HEK293 (cell line): ENCODE results near the gene HOXA6.

ENCODE experiments used
- CTCF ChIA-PET: fragments of 350-600 bp; formaldehyde crosslinking; extraction: SDS; loops from one replicate; lab custom pipeline; 2021; ENCODE audit warnings: antibody characterized with exemption; lab: Yijun Ruan, JAX
- POLR2A ChIA-PET: fragments of 300-600 bp; formaldehyde crosslinking; extraction: SDS; loops from one replicate; lab custom pipeline; 2020; ENCODE audit warnings: antibody characterized with exemption, inconsistent platforms; lab: Yijun Ruan, JAX
- H3K27ac ChIP-seq: fragments of 200-500 bp; sonication (Bioruptor generic); 2 replicates; pipeline ENCODE4 v1.5.1; 2014; ENCODE audit warnings: low read depth, low read length, control low read depth, inconsistent platforms; ENCODE audit errors: extremely low read depth
- H3K36me3 ChIP-seq, 2 experiments: fragments of 200-500 bp in 1 of 2; sonication (Bioruptor generic) in 1 of 2; 1 replicate in 1 of 2; 2 replicates in 1 of 2; pipeline ENCODE4 v1.5.1; 2014 to 2017; ENCODE audit warnings: inconsistent platforms in 2 of 2, low read length in 2 of 2; ENCODE audit not compliant: control insufficient read depth in 2 of 2, insufficient read depth in 1 of 2
- H3K4me1 ChIP-seq: fragments of 200-500 bp; sonication (Bioruptor generic); 2 replicates; pipeline ENCODE4 v1.5.1; 2014; ENCODE audit warnings: mild to moderate bottlenecking, low read length, inconsistent platforms; ENCODE audit not compliant: control insufficient read depth, insufficient read depth
- H3K4me3 ChIP-seq: 2 replicates; pipeline ENCODE4 v1.5.1; 2011; ENCODE audit warnings: low read depth, mild to moderate bottlenecking, control low read depth, low read length, moderate library complexity
- H3K9me3 ChIP-seq: fragments of 200-500 bp; sonication (Bioruptor generic); 2 replicates; pipeline ENCODE4 v1.5.1; 2014; ENCODE audit warnings: low read depth, low read length, inconsistent platforms; ENCODE audit not compliant: control insufficient read depth, insufficient read depth
- FEZF1 ChIP-seq: fragments of 450-650 bp; formaldehyde crosslinking; IDR thresholded peaks from 2 replicates; pipeline ENCODE4 v1.5.1; 2016; ENCODE audit warnings: missing biosample characterization, missing genetic modification characterization
- GLIS1 ChIP-seq: fragments of 450-650 bp; formaldehyde crosslinking; IDR thresholded peaks from 2 replicates; pipeline ENCODE4 v1.5.1; 2016; ENCODE audit warnings: missing biosample characterization, missing genetic modification characterization
- GLIS2 ChIP-seq: fragments of 450-650 bp; formaldehyde crosslinking; IDR thresholded peaks from 2 replicates; pipeline ENCODE4 v1.5.1; 2016; ENCODE audit warnings: missing biosample characterization, missing genetic modification characterization
- HOXC10 ChIP-seq: sonication (generic); formaldehyde crosslinking; IDR thresholded peaks from 2 replicates; pipeline ENCODE4 v1.8.1; 2023; ENCODE audit warnings: mild to moderate bottlenecking, missing genetic modification reagents
- HOXD13 ChIP-seq: sonication (generic); formaldehyde crosslinking; IDR thresholded peaks from 2 replicates; pipeline ENCODE4 v1.8.0; 2022; ENCODE audit warnings: missing genetic modification reagents, borderline replicate concordance
- KLF17 ChIP-seq: fragments of 450-650 bp; formaldehyde crosslinking; IDR thresholded peaks from 2 replicates; pipeline ENCODE4 v1.5.1; 2016; ENCODE audit warnings: missing biosample characterization, missing genetic modification characterization
- SCRT1 ChIP-seq: fragments of 450-650 bp; formaldehyde crosslinking; IDR thresholded peaks from 2 replicates; pipeline ENCODE4 v1.5.1; 2016; ENCODE audit warnings: missing biosample characterization, missing genetic modification characterization, borderline replicate concordance
- SCRT2 ChIP-seq: fragments of 450-650 bp; formaldehyde crosslinking; IDR thresholded peaks from 2 replicates; pipeline ENCODE4 v1.5.1; 2016; ENCODE audit warnings: missing biosample characterization, missing genetic modification characterization
- SP2 ChIP-seq: fragments of 450-650 bp; formaldehyde crosslinking; IDR thresholded peaks from 2 replicates; pipeline ENCODE4 v1.5.1; 2016; ENCODE audit warnings: missing biosample characterization, missing genetic modification characterization
- ZBTB7A ChIP-seq: fragments of 450-650 bp; formaldehyde crosslinking; IDR thresholded peaks from 2 replicates; pipeline ENCODE4 v1.5.1; 2016; ENCODE audit warnings: low read depth, missing biosample characterization, missing genetic modification characterization
- ZBTB8A ChIP-seq: fragments of 450-650 bp; formaldehyde crosslinking; IDR thresholded peaks from 2 replicates; pipeline ENCODE4 v1.5.1; 2016; ENCODE audit warnings: missing biosample characterization, missing genetic modification characterization
- ZEB2 ChIP-seq: fragments of 450-650 bp; formaldehyde crosslinking; IDR thresholded peaks from 2 replicates; pipeline ENCODE4 v1.5.1; 2016; ENCODE audit warnings: missing biosample characterization, missing genetic modification characterization
- ZFP37 ChIP-seq: fragments of 450-650 bp; formaldehyde crosslinking; IDR thresholded peaks from 2 replicates; pipeline ENCODE4 v1.5.1; 2016; ENCODE audit warnings: missing biosample characterization, missing genetic modification characterization
- ZNF18 ChIP-seq: fragments of 450-650 bp; formaldehyde crosslinking; IDR thresholded peaks from 2 replicates; pipeline ENCODE4 v1.5.1; 2016; ENCODE audit warnings: missing biosample characterization, missing genetic modification characterization
- ZNF266 ChIP-seq: fragments of 450-650 bp; formaldehyde crosslinking; IDR thresholded peaks from 2 replicates; pipeline ENCODE4 v1.5.1; 2016; ENCODE audit warnings: missing biosample characterization, missing genetic modification characterization, low read depth
- ZNF292 ChIP-seq: fragments of 450-650 bp; formaldehyde crosslinking; IDR thresholded peaks from 2 replicates; pipeline ENCODE4 v1.5.1; 2016; ENCODE audit warnings: low read depth, missing biosample characterization, missing genetic modification characterization, borderline replicate concordance
- ZNF341 ChIP-seq: fragments of 450-650 bp; formaldehyde crosslinking; IDR thresholded peaks from 2 replicates; pipeline ENCODE4; 2016; ENCODE audit warnings: low read depth, missing biosample characterization, missing genetic modification characterization
- ZNF354C ChIP-seq: fragments of 450-650 bp; formaldehyde crosslinking; IDR thresholded peaks from 2 replicates; pipeline ENCODE4 v1.5.1; 2016; ENCODE audit warnings: missing biosample characterization, missing genetic modification characterization, low read depth, borderline replicate concordance
- ZNF416 ChIP-seq: fragments of 450-650 bp; formaldehyde crosslinking; IDR thresholded peaks from 2 replicates; pipeline ENCODE4 v1.5.1; 2016; ENCODE audit warnings: missing biosample characterization, missing genetic modification characterization
- ZNF549 ChIP-seq: fragments of 450-650 bp; IDR thresholded peaks from 2 replicates; pipeline ENCODE4 v1.5.1; 2018; ENCODE audit warnings: missing biosample characterization, missing genetic modification characterization, mild to moderate bottlenecking, inconsistent platforms, moderate library complexity
- ZNF623 ChIP-seq: fragments of 450-650 bp; formaldehyde crosslinking; IDR thresholded peaks from 2 replicates; pipeline ENCODE4 v1.5.1; 2016; ENCODE audit warnings: missing biosample characterization, missing genetic modification characterization
- ZNF629 ChIP-seq: fragments of 450-650 bp; formaldehyde crosslinking; IDR thresholded peaks from 2 replicates; pipeline ENCODE4 v1.5.1; 2017; ENCODE audit warnings: missing biosample characterization, missing genetic modification characterization
- ZNF654 ChIP-seq: fragments of 450-650 bp; formaldehyde crosslinking; IDR thresholded peaks from 2 replicates; pipeline ENCODE4 v1.5.1; 2016; ENCODE audit warnings: low read depth, missing biosample characterization, missing genetic modification characterization
- ZNF843 ChIP-seq: fragments of 450-650 bp; formaldehyde crosslinking; IDR thresholded peaks from 2 replicates; pipeline ENCODE4 v1.5.1; 2016; ENCODE audit warnings: missing biosample characterization, missing genetic modification characterization
- TF ChIP-seq, protein P1 (sequence below): fragments of 450-650 bp; IDR thresholded peaks from 2 replicates; pipeline ENCODE4 v1.5.1; 2018; ENCODE audit warnings: missing biosample characterization, missing genetic modification characterization

Gene HOXA6

GRCh38 chr7:27143023-27143949, 4.3 kb downstream of the HOXA6 start, which contains the start of gene HOXA5 (continued):
- TF ChIP-seq KLF17 (tag by site-specific recombination), result peak; percentile 71
- no peak for TF ChIP-seq ZNF654
- no peak for TF ChIP-seq ZNF623 (tag by site-specific recombination)
- TF ChIP-seq ZNF629 (tag by site-specific recombination), result peak; percentile 88
- no peak; the same call in 1 of the 2 replicates for TF ChIP-seq ZBTB7A (tag by site-specific recombination)
- TF ChIP-seq ZNF549 (tag by site-specific recombination), result no peak
- TF ChIP-seq ZNF18 (tag by site-specific recombination), result no peak
- peak; percentile 76 for TF ChIP-seq ZEB2 (tag by site-specific recombination)
- TF ChIP-seq SP2 (tag by site-specific recombination), result peak; percentile 48
- no peak for TF ChIP-seq HOXC10 (CRISPR knock-in tag)

DNA sequence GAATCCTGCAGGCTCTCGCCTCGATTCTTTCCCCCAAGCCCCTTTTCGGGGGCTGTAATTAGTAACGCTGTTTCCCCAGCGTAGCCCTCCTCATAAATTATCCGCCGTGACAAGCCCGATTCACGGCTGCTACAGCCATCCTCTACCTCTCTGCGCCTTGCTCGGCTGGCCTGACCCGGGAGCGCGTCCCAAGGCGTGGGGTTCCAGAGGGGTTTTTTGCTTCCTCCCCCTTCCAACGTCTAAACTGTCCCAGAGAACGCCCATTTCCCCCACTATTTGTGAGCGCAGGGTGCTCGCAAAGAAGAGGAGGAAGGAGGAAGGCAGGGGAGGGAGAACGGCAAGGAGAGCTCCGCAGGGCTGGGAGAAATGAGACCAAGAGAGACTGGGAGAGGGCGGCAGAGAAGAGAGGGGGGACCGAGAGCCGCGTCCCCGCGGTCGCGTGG, 5.0 kb downstream of the HOXA6 start:
- H3K4me3 ChIP-seq, result peak overlapping the region; percentile 79
- peak overlapping the region; percentile 98 for H3K27ac ChIP-seq
- peaks cover 0 to 65% of the 10 kb centered on the region in 2 experiments; a peak in 2 of 3 replicates for H3K36me3 ChIP-seq
- CTCF ChIA-PET, result interaction anchor here (0.7 to 4.4 kb wide), 17 partner anchors 11 to 460 kb away, joined by 3 to 34 read pairs (median 6); partner anchors contain the start of genes HOXA1 and HOXA7
- no peaks in the 10 kb centered on the region for H3K9me3 ChIP-seq
- POLR2A ChIA-PET, result interaction anchor here (0.6 to 1.6 kb wide), 8 partner anchors 12 to 1280 kb away, joined by 3 to 9 read pairs (median 4); partner anchors contain the start of genes HOXA4 and HOXA9
- no peak for TF ChIP-seq ZNF416 (tag by site-specific recombination)
- TF ChIP-seq ZNF341 (tag by site-specific recombination), result peak; percentile 41; the same call in 1 of the 2 replicates
- no peak for TF ChIP-seq ZNF354C (tag by site-specific recombination)
- TF ChIP-seq SP2 (tag by site-specific recombination), result peak; percentile 29
- peak; percentile 75; the same call in 1 of the 2 replicates for TF ChIP-seq ZNF266 (tag by site-specific recombination)
- TF ChIP-seq, protein P1, sequence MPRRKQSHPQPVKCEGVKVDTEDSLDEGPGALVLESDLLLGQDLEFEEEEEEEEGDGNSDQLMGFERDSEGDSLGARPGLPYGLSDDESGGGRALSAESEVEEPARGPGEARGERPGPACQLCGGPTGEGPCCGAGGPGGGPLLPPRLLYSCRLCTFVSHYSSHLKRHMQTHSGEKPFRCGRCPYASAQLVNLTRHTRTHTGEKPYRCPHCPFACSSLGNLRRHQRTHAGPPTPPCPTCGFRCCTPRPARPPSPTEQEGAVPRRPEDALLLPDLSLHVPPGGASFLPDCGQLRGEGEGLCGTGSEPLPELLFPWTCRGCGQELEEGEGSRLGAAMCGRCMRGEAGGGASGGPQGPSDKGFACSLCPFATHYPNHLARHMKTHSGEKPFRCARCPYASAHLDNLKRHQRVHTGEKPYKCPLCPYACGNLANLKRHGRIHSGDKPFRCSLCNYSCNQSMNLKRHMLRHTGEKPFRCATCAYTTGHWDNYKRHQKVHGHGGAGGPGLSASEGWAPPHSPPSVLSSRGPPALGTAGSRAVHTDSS (tag by site-specific recombination), result peak; percentile 78
- H3K4me1 ChIP-seq, result peaks cover 22% of the 10 kb centered on the region

DNA sequence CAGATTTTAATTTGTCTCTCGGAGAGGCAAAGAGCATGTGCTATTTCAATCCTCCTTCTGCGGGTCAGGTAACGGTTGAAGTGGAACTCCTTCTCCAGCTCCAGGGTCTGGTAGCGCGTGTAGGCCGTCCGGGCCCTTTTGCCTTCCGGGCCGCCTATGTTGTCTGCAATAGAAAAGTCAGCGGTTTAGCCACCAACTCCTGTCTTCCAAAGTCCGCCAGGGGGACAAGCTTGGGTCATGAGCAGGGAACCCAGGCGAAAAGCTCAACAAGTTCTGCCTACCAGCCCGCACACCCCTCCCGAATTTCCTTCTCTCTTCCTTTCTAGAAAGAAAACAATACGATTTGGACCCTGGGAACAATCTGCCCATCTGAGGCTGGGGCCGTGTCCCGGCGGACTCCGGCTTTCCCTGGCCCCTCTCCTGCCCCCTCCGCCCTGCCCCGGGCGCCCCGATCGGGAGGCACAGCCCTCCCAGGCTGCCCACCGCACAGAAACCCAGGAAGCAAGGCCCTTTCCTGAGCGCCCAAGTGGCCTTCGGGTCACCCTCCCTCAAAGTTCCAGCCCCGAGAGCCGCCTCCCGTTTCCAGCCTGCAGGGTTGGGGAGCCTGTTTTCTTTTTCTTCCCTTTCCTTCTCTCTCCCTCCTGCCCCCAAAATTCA, 5.5 kb downstream of the HOXA6 start:
- Histone ChIP-seq H3K27ac (peak overlapping the region; percentile 98), H3K4me3 (peak overlapping the region; percentile 79), H3K9me3 (no peaks in the 10 kb centered on the region), H3K36me3 (peaks cover 0 to 65% of the 10 kb centered on the region in 2 experiments; a peak in 2 of 3 replicates), H3K4me1 (peaks cover 23% of the 10 kb centered on the region)
- CTCF ChIA-PET, result interaction anchor here (0.6 to 4.4 kb wide), 13 partner anchors 8 to 955 kb away, joined by 3 to 29 read pairs (median 7); partner anchors contain the start of gene HOXA4
- TF ChIP-seq GLIS2 (tag by site-specific recombination) (peak; percentile 34; the same call in 1 of the 2 replicates), SCRT2 (tag by site-specific recombination) (peak; percentile 84), ZFP37 (tag by site-specific recombination) (0 out of 2 replicates have a peak, but pooled peaks have one; percentile 19), ZNF654 (no peak), SCRT1 (tag by site-specific recombination) (no peak), ZBTB8A (tag by site-specific recombination) (peak; percentile 63), ZNF843 (tag by site-specific recombination) (no peak), ZNF292 (tag by site-specific recombination) (no peak), HOXD13 (CRISPR knock-in tag) (no peak), FEZF1 (tag by site-specific recombination) (no peak), GLIS1 (tag by site-specific recombination) (peak; percentile 18; the same call in 1 of the 2 replicates)
- POLR2A ChIA-PET, result interaction anchor here (0.6 to 1.3 kb wide), 7 partner anchors 20 to 765 kb away, joined by 3 to 6 read pairs (median 4); partner anchors contain the start of gene SKAP2
